Measurements from ENCODE around the gene WDR4. TPM values are rescaled to one million over a fixed set of nuclear protein-coding genes. Genes with fewer than 3 reads are reported as not detected.
"Not testable (repeated sequence)": the region's sequence is repeated elsewhere in the genome, so short reads cannot be mapped to it uniquely, and the experiment has no call there.

Gene WDR4
- total and polyA plus RNA-seq, 3 experiments from 2014 or later, result 8.0 to 54.9 (median 53.7) TPM

DNA sequence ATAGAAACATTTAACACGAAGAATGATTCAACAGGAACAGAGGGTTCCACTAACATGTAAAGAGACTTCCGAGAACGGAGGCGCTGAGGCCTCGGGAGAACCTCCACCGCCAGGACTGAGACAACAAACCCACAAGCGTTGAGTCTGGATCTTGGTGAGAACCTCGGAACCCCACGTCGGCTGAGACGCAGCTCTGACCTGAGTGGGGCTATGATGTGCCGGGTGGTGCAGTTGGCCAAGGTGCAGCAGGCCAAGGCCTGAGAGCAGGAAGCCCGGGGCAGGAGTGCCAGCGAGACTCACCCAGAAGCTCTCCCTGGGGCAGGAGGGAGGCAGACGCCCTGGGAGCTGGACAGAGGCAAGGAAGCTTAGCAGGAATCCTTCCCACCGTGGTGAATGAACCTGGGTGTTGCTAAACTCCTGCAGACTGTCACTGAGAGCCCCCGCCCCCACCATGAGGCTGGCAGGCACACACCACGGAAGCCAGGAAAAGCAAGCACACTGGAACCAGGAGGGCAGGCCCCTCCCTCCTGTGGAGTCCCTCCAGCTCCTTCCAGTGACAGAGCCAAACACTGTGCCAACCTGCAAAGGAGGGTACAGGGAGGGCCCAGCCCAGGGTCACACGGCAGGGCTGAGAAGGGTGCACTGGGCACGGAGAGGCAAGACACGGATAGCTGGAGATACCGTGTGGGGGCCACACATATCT, 34.8 kb downstream of the WDR4 start:
- CTCF ChIA-PET, result no interaction called here
- POLR2A ChIA-PET, result no interaction called here
- no peaks in the 10 kb centered on the region for H3K27me3 ChIP-seq (ENCODE audit: insufficient read depth, low read length, poor library complexity, severe bottlenecking)
- H3K27ac Mint-ChIP-seq, result peak overlapping the region in 1 of 8 donors; percentile 6
- no peak overlapping the region for H3K27ac ChIP-seq (ENCODE audit: low read depth, low read length)
- H3K4me1 ChIP-seq (ENCODE audit: insufficient read depth, low read length), result no peaks in the 10 kb centered on the region
- no peaks in the 10 kb centered on the region for H3K9me3 ChIP-seq (ENCODE audit: low read length)
- H3K4me1 Mint-ChIP-seq, result peaks cover 0 to 16% (median 3%) of the 10 kb centered on the region in 3 donors
- peaks cover 0 to 1% of the 10 kb centered on the region in 2 donors for H3K27me3 Mint-ChIP-seq
- peaks cover 32% of the 10 kb centered on the region for H3K36me3 ChIP-seq (ENCODE audit: insufficient read depth, low read length)
- H3K4me3 ChIP-seq (ENCODE audit: low read length), result no peak overlapping the region
- peak in 1 of 5 donors; percentile 8 for DNase-seq
- no peaks in the 10 kb centered on the region for H3K9me3 Mint-ChIP-seq
- no peak overlapping the region for H3K4me3 Mint-ChIP-seq
- H3K36me3 Mint-ChIP-seq, result peaks cover 14 to 67% (median 15%) of the 10 kb centered on the region in 3 donors

DNA sequence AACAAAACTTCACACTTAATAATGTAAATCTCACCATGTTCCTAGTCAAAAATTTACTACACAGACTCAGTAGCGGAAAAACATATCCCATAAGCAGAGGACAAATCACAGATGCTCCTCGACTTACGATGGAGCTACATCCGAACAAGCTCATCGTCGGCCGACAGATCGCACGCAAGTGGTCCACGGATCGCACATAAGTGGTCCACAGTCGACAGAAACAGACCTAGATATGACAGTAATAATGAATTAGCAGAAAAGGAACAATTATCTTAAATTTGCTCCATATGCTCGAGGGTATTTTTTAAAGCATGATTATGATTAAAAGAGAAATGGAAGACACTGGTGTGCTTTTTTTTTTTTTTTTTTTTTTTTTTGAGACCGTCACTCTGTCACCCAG, 36.3 kb downstream of the WDR4 start:
- Mint-ChIP-seq H3K4me1 (peaks cover 0 to 16% (median 3%) of the 10 kb centered on the region in 3 donors), H3K4me3 (no peak overlapping the region), H3K36me3 (peaks cover 7 to 63% (median 10%) of the 10 kb centered on the region in 3 donors), H3K27ac (no peak overlapping the region), H3K9me3 (no peaks in the 10 kb centered on the region), H3K27me3 (peaks cover 0 to 1% of the 10 kb centered on the region in 2 donors)
- H3K27me3 ChIP-seq (ENCODE audit: insufficient read depth, low read length, poor library complexity, severe bottlenecking), result no peaks in the 10 kb centered on the region
- no peak for DNase-seq
- ChIA-PET POLR2A (no interaction called here), CTCF (no interaction called here)
- H3K27ac ChIP-seq (ENCODE audit: low read depth, low read length), result no peak overlapping the region
- H3K36me3 ChIP-seq (ENCODE audit: insufficient read depth, low read length), result peaks cover 26% of the 10 kb centered on the region
- H3K4me1 ChIP-seq (ENCODE audit: insufficient read depth, low read length), result no peaks in the 10 kb centered on the region
- no peaks in the 10 kb centered on the region for H3K9me3 ChIP-seq (ENCODE audit: low read length)
- H3K4me3 ChIP-seq (ENCODE audit: low read length), result no peak overlapping the region

DNA sequence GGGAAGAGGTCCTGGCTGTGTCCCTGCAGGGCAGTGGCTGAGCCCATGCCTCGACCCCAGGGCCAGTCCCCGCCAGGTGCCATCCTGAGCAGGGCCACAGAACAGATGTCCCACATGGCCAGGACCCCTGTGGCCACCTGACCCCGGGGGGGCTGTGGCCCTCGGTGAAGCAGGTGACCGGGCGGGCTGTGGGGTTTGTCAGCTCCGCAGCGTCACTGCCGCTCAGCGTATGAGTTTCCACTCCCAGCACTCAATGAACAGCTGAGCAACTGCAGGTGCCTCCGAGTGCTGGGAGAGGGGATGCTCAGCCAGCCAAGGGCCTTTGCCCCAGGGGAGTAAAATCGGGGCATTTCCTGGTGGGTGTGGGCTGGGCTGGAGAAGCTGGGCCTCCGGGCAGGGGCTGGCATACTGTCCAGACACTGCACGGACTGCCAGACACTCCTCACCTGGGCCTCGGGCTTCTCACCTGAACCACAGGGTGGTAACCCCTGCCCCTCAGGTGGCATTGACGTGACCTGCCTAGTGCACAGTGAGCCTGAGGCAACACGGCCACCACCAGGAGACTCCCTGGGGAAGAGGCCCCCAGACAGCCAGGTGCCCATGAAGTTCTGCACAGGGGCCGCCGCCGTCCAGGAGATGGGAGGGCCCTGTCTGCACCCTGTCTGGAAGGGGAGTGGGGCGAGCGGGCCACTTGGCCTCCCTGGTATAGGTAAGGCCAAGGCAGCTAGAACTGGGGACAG, 37.3 kb downstream of the WDR4 start:
- H3K27ac Mint-ChIP-seq; H3K27me3 ChIP-seq (ENCODE audit: insufficient read depth, low read length, poor library complexity, severe bottlenecking); H3K4me1 ChIP-seq (ENCODE audit: insufficient read depth, low read length); H3K27ac ChIP-seq (ENCODE audit: low read depth, low read length); CTCF ChIA-PET; H3K9me3 Mint-ChIP-seq; H3K27me3 Mint-ChIP-seq; H3K9me3 ChIP-seq (ENCODE audit: low read length); H3K4me3 Mint-ChIP-seq; H3K4me3 ChIP-seq (ENCODE audit: low read length); POLR2A ChIA-PET: not testable (repeated sequence)
- H3K36me3 Mint-ChIP-seq, result peaks cover 7 to 55% (median 10%) of the 10 kb centered on the region in 3 donors
- peaks cover 0 to 16% (median 3%) of the 10 kb centered on the region in 3 donors for H3K4me1 Mint-ChIP-seq
- H3K36me3 ChIP-seq (ENCODE audit: insufficient read depth, low read length), result peaks cover 26% of the 10 kb centered on the region
- peak in 1 of 5 donors; percentile 39 for DNase-seq

DNA sequence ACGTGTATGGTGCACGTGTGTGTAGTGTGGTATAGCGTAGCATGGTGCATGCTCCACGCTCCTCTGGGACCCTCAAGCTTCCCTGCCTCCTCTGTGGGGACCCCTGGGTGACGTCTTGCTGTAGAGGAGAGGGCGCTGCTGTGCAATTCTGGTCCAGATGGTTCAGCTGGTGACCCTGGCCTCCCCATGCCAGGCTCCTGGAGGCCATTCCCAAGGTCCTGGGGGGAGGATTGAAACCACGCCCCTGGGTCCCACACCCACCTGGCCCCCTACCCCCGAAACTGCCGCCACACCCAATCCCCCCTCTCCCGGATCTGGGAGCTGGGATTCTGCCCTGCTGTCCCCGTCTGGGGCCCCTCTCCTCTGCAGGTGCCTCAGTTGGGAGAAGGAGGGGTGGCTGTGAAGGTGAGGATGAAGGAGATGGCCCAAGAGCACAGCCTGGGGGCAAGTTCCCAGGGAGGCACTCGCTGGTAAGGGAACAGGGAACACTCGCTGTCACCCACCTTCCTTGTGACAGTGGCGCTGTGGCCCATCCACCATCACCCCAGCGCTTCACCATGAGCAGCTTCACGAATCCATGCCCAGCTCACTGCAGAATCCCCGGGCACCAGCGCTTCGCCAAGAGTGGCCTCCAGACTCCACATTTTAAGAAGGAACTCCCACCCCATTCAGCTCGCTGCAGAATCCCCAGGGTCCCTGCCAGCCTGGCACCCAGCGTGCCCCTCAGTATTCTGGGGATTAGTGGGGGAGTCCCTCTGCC, 38.0 kb downstream of the WDR4 start:
- H3K27me3 ChIP-seq (ENCODE audit: insufficient read depth, low read length, poor library complexity, severe bottlenecking), result no peaks in the 10 kb centered on the region
- no peak overlapping the region for H3K27ac ChIP-seq (ENCODE audit: low read depth, low read length)
- Mint-ChIP-seq H3K4me1 (peaks cover 0 to 16% (median 0%) of the 10 kb centered on the region in 3 donors), H3K9me3 (no peaks in the 10 kb centered on the region), H3K36me3 (peaks cover 5 to 49% (median 10%) of the 10 kb centered on the region in 3 donors), H3K27me3 (peaks cover 0 to 1% of the 10 kb centered on the region in 2 donors), H3K4me3 (no peak overlapping the region), H3K27ac (no peak overlapping the region)
- H3K9me3 ChIP-seq (ENCODE audit: low read length), result no peaks in the 10 kb centered on the region
- H3K4me3 ChIP-seq (ENCODE audit: low read length), result no peak overlapping the region
- POLR2A ChIA-PET, result no interaction called here
- CTCF ChIA-PET, result no interaction called here
- H3K36me3 ChIP-seq (ENCODE audit: insufficient read depth, low read length), result peaks cover 26% of the 10 kb centered on the region
- peak in 1 of 5 donors; percentile 17 for DNase-seq
- H3K4me1 ChIP-seq (ENCODE audit: insufficient read depth, low read length), result no peaks in the 10 kb centered on the region

DNA sequence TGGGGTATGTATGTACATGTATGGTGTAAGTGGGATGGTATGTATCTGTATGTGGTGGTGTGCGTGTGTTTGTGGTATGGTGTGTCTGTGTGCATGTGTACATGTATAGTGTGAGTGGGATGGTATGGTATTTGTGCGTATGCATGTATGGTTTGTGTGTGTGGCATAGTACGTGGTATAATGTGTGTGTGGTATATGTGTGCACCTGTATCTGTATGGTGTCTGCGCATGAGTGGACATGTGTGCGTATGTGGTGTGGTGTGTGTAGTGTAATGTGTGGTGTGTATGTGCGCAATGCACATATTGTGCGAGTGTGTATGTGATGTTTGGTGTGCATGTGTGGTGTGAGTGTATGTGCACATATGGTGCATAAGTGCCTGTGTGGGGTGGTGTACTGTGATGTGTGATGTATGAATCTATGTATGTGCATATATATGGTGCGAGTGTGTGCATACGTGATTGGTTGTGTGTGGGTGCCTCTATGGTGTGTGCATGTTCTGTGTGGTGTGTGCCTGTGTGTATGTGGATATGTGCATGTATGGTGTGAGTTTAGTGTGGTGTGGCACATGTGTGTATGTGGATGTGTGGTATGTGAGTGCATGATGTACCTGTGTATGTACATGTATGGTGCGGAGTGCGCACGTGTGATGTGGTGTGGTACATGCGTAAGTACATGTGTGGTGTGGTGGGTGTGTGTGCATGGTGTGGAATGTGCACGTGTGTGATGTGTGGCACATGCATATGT, 38.8 kb downstream of the WDR4 start:
- ChIA-PET CTCF (no interaction called here), POLR2A (no interaction called here)
- Mint-ChIP-seq H3K4me1 (peaks cover 0 to 16% (median 0%) of the 10 kb centered on the region in 3 donors), H3K36me3 (peaks cover 3 to 41% (median 10%) of the 10 kb centered on the region in 3 donors), H3K4me3 (no peak overlapping the region), H3K27me3 (peaks cover 0 to 1% of the 10 kb centered on the region in 2 donors), H3K27ac (no peak overlapping the region), H3K9me3 (no peaks in the 10 kb centered on the region)
- Histone ChIP-seq H3K4me3 (ENCODE audit: low read length) (no peak overlapping the region), H3K27me3 (ENCODE audit: insufficient read depth, low read length, poor library complexity, severe bottlenecking) (no peaks in the 10 kb centered on the region), H3K27ac (ENCODE audit: low read depth, low read length) (no peak overlapping the region), H3K36me3 (ENCODE audit: insufficient read depth, low read length) (peaks cover 26% of the 10 kb centered on the region), H3K4me1 (ENCODE audit: insufficient read depth, low read length) (no peaks in the 10 kb centered on the region), H3K9me3 (ENCODE audit: low read length) (no peaks in the 10 kb centered on the region)
- DNase-seq, result no peak

DNA sequence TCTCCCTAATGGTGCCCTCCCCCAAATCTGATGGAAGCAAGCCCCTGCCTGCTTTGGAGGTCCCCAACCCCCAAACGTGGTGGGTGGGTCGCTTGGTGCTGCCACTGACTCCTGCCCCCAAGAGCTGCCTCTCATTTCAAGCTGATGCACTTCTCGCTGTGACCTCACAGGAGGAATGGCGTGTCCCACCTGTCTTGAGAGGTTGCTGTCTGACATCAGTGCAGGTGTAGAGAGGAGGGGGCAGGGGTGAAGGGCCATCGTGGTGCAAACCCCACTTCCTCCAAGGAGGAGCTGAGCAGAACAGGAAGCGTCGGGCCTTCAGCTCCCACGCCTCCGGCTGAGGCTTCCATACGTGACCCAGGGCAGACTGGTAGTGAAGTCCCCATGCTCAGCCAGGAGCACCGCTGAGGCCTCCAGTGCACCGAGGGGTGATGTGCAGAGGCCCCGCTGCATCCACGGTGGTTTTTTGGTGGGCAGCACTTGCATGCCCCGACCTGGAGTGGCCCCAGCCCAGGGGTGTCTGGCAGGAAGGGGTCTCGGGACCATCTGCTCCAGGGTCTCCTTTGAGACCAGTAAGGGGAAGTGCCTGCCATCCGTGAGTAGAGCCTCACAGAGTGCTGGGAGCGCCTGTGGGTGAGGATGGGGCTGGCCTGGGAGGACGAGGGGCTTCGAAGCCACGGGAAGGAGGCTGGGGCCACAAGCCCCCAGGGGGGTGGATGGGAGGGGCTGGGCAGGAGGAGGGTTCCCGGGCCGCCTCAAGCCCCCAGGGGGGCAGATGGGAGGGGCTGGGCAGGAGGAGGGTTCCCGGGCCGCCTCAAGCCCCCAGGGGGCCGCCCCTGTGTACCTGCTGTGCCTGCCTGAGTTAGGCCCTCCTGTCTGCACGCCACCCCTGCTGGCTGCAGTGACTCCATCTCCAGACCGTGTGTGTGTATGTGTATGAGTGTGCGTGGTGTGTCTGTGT, 39.8 kb downstream of the WDR4 start:
- H3K4me1 Mint-ChIP-seq, result peaks cover 0 to 10% (median 0%) of the 10 kb centered on the region in 3 donors
- DNase-seq, result no peak
- CTCF ChIA-PET, result no interaction called here
- H3K36me3 Mint-ChIP-seq, result peaks cover 3 to 31% (median 10%) of the 10 kb centered on the region in 3 donors
- H3K27me3 Mint-ChIP-seq, result no peaks in the 10 kb centered on the region
- no peaks in the 10 kb centered on the region for H3K9me3 Mint-ChIP-seq
- no peaks in the 10 kb centered on the region for H3K4me1 ChIP-seq (ENCODE audit: insufficient read depth, low read length)
- no peaks in the 10 kb centered on the region for H3K9me3 ChIP-seq (ENCODE audit: low read length)
- H3K27ac ChIP-seq (ENCODE audit: low read depth, low read length), result no peak overlapping the region
- H3K27ac Mint-ChIP-seq, result peak overlapping the region in 1 of 8 donors; percentile 41
- H3K4me3 Mint-ChIP-seq, result no peak overlapping the region
- no peaks in the 10 kb centered on the region for H3K27me3 ChIP-seq (ENCODE audit: insufficient read depth, low read length, poor library complexity, severe bottlenecking)
- POLR2A ChIA-PET, result no interaction called here
- peaks cover 26% of the 10 kb centered on the region for H3K36me3 ChIP-seq (ENCODE audit: insufficient read depth, low read length)
- H3K4me3 ChIP-seq (ENCODE audit: low read length), result no peak overlapping the region

DNA sequence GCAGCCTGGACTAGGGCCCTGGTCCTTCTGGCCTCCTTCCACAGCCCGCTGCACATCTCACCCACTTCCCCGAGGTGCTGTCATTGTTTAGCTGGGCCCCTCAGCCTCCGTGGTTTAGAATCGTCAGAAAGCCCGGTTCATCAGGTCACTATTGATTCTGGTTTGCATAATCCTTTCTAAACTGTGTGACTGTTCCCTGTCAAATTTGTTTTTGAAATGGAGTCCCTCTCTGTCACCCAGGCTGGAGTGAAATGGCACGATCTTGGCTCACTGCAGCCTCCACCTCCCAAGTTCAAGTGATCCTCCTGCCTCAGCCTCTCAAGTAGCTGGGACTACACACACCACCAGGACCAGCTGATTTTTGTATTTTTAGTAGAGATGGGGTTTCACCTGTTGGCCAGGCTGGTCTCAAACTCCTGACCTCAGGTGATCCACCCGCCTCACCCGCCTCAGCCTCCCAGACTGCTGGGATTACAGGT, 41.1 kb downstream of the WDR4 start:
- POLR2A ChIA-PET; H3K27ac ChIP-seq (ENCODE audit: low read depth, low read length); H3K27me3 ChIP-seq (ENCODE audit: insufficient read depth, low read length, poor library complexity, severe bottlenecking); H3K9me3 ChIP-seq (ENCODE audit: low read length); CTCF ChIA-PET; H3K27me3 Mint-ChIP-seq; DNase-seq; H3K4me1 ChIP-seq (ENCODE audit: insufficient read depth, low read length); H3K4me3 ChIP-seq (ENCODE audit: low read length); H3K4me1 Mint-ChIP-seq; H3K9me3 Mint-ChIP-seq: not testable (repeated sequence)
- Mint-ChIP-seq H3K4me3 (peak overlapping the region in 1 of 7 donors; percentile 7), H3K27ac (peak overlapping the region in 1 of 8 donors; percentile 55), H3K36me3 (peaks cover 3 to 21% (median 5%) of the 10 kb centered on the region in 3 donors)
- peaks cover 21% of the 10 kb centered on the region for H3K36me3 ChIP-seq (ENCODE audit: insufficient read depth, low read length)

Measured in CD8-positive, alpha-beta memory T cell (primary cell).